NCI-H226 (cell line): ENCODE measurements around the gene PDIA2.

Experiments
- DNase-seq: peaks from one replicate; pipeline ENCODE4 v3.0.0-alpha.2; 2015

The PDIA2 gene

DNA sequence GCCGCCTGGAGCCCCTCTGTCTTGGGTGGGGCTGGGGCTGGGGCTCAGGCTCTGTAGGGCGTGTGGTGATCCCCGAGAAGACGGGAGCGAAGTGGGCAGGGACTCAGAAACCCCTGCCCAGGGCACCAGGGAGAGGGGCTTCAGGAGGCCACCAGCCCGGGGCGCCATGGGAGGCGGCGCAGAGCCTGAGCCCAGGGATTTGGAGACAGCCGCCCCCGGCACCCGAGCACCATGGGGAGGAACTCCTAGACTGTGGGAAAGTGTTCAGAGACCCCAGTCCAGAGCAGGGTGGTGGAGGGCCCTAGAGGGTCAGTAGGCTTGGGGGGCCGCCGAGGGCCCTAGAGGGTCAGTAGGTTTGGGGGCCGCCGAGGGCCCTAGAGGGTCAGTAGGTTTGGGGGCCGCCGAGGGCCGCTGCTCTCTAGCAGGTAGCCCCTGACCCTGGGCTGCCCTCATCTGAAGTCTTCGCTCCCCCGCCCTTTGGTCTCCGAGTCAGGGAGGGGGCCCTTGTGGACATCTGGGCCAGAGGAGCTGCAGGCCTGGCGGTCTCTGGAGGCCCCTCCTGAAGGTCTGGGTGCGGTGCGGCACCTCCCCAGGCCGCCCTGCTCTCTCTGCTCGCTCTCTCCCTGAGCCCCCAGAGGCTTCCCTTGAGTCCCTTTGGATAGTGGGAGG is 1.8 kb upstream of the PDIA2 start:
- DNase-seq: no peak

DNA sequence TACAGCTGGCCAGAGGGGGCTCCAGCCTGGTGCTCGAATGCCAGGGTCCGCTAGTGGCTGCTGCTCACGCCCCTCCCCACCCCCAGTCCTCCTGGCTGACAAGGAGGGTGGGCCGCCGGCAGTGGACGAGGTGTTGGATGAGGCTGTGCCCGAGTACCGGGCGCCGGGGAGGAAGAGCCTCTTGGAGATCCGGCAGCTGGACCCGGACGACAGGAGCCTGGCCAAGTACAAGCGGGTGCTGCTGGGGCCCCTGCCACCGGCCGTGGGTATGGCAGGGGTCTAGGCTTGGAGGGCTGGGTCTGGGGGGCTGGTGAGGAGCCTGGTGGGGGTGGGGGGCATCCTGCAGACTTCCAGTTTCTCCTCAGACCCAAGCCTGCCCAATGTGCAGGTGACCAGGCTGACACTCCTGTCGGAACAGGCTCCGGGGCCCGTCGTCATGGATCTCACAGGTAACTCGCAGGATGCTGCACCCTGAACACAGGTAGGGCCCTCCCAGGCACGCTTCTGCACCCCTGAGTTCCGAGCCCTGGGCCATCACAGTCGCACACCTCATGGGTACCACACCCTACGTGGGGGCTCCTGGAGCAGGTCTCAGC is 1.2 kb upstream of the PDIA2 start:
- DNase-seq: no peak

DNA sequence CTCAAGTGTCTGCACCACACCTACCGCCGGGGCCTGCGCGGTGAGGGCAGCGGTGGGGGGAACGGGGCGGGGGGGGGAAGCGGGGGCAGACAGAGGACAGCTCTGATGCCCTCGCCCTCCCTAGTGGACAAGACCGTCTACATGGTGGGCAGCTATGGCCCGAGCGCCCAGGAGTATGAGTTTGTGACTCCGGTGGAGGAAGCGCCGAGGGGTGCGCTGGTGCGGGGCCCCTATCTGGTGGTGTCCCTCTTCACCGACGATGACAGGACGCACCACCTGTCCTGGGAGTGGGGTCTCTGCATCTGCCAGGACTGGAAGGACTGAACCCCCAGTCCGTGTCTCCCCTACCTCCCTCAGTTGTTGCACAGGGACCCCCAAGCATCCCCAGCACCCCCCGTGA is 473 bp upstream of the PDIA2 start:
- DNase-seq: no peak

DNA sequence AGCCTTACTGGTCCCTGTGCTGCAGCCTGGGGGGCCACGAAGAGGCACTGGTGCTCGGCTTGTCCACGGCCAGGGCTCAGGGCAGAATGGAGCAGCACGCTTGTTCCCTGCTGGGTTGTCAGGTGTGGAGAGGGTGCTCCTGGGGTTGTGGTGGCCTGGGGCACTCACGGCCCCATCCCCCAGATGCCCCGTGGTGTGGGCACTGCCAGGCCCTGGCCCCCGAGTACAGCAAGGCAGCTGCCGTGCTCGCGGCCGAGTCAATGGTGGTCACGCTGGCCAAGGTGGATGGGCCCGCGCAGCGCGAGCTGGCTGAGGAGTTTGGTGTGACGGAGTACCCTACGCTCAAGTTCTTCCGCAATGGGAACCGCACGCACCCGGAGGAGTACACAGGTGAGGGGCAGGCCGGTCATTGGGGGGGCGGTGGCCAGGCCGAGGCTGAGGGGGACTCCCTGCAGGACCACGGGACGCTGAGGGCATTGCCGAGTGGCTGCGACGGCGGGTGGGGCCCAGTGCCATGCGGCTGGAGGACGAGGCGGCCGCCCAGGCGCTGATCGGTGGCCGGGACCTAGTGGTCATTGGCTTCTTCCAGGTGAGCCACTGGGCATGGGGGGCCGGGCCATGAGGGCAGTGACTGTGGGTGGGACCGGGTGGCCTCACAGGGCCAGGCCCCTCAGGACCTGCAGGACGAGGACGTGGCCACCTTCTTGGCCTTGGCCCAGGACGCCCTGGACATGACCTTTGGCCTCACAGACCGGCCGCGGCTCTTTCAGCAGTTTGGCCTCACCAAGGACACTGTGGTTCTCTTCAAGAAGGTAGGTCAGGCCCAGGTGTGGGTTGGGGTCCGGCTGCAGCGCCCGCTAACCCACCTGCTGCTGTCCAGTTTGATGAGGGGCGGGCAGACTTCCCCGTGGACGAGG is 1.5 kb downstream of the PDIA2 start:
- DNase-seq: no peak

DNA sequence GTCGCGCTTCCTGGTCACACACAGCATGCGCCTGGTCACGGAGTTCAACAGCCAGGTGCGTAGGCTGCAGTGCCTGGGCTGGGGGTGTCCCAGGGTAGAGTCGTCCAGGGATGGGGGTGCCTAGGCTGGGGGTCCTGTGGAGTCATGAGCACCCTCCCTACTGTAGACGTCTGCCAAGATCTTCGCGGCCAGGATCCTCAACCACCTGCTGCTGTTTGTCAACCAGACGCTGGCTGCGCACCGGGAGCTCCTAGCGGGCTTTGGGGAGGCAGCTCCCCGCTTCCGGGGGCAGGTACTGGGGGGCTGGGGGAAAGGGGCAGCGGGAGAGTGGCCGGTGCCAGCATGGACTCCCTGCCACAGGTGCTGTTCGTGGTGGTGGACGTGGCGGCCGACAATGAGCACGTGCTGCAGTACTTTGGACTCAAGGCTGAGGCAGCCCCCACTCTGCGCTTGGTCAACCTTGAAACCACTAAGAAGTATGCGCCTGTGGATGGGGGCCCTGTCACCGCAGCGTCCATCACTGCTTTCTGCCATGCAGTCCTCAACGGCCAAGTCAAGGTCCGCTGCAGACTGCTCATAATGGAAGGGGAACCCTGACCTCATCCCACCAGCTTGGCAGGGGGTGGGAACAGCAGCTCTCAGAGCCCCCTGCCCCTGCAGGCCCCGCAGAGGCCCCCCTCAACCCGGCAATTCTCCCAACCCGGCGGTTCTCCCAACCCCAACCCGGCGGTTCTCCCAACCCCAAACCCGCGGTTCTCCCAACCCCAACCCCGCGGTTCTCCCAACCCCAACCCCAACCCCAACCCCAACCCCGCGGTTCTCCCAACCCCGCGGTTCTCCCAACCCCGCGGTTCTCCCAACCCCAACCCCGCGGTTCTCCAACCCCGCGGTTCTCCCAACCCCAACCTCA is 2.4 kb downstream of the PDIA2 start:
- no peak for DNase-seq

DNA sequence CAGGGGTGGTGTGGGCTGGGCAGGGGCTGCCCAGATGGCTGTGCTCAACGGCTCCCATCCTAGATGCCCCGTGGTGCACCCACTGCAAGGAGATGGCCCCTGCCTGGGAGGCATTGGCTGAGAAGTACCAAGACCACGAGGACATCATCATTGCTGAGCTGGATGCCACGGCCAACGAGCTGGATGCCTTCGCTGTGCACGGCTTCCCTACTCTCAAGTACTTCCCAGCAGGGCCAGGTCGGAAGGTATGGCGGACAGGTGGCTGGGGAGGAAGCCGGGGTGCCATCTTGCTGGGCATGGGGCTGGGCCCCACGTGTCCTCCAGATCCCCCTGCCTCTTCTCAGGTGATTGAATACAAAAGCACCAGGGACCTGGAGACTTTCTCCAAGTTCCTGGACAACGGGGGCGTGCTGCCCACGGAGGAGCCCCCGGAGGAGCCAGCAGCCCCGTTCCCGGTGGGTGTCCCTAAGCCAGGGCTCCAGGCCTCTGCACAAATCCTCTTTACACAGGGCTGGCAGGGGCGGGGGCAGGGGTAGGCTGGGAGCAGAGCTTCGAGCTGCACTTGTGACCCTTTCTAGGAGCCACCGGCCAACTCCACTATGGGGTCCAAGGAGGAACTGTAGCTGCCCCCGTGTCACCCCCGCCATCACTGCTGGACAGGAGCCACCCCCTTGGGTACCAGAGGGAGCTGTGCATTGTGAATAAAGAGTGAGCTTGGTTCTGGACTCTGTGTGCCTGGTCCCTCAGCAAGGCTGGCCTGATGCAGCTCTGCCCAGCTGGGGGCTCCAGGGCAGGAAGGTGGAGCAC is 3.7 kb downstream of the PDIA2 start:
- no peak for DNase-seq

DNA sequence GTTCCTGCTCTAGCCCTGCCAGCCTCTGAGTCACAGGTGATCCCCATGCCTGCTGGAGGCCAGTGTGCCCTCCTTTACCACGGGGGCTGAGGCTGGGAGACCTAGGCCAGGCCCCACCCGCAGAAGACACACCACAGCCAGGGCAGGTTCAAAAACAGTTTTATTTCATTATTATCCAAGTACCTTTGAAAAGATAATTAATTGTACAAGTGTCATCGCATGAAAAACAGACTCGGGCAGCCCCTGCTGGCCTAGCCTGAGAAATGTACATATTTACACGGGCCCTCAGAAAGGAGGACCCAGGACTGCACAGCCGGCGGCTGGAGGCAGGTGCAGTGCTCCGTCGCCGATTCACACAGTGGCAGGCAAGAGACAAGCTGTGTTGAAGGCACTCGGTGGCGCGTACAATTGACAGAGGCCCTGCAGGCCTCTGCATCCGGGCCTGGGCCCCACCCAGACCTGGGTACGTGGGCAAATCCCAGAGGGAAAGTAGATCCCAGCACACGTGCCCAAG is 4.4 kb downstream of the PDIA2 start:
- no peak for DNase-seq

DNA sequence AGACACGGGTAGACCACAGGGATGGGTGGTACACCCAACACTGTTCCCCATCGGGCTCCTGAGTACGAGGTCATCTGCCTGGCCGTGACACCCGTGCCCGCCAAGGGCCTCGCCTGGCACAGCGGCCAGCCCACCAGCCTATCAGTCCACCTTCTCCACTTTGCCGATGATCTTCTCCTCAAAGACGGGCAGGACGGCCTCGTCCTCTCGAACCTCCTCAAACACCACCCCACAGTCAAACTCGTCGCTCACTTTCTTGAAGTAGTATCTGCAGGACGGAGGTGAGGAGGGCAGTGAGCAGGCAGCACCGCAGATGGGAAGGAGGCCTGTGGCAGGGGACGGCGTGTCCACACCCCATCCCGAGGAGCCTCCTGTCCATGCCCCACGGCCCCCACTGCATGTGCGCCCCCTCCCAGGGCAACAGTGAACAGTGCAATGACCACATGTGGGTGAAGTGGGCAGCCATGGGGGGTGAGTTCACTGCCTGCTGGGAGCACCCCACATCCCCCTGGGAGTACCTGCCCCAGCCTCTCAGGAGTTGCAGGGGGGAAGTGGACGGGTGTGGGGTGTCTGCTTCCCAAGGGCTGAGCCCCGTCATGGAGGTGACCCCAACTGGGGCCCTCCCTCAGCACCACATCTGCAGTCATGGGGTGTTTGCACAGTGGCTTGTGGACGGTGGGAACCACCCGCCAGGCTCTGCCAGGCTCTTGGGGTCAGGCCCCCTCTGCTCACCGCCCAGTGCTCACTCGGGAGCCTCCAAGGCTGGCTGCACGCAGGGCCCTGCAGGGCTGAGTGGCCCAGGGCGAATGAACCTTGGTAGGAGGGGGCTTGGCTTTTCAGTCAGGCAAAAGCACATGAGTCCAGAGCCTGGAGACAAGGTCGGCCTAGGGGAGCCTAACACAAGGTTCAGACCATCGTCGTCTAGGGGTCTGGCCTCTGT is 5.3 kb downstream of the PDIA2 start:
- no peak for DNase-seq

DNA sequence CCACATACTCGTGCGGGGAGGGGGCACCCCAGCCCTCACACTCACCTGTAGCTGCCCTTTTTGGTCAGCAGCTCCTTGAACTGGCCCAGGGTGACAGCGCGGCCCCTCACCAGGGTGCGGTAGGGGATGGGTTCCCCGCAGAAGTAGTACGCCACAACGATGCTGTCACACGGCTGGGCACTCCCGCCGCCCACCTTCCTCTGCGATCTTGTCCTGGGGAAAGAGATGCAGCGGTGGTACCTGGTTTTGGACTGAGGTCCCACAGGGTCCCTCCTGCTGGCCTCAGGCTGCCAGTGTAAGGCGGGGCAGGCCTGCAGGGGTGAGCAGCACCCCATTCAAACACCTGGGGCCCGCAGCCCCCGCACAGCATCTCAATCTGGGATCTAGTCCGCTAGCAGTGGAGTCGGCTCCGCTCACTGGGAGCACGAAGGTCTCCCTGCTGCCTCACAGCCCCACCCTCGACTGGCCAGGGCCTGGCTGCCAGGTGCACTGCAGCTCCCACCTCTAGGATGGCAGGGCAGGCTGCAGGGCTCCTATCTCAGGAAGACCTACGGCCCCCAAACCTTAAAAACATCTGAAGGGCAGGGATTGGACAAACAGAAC is 6.5 kb downstream of the PDIA2 start:
- DNase-seq: no peak

DNA sequence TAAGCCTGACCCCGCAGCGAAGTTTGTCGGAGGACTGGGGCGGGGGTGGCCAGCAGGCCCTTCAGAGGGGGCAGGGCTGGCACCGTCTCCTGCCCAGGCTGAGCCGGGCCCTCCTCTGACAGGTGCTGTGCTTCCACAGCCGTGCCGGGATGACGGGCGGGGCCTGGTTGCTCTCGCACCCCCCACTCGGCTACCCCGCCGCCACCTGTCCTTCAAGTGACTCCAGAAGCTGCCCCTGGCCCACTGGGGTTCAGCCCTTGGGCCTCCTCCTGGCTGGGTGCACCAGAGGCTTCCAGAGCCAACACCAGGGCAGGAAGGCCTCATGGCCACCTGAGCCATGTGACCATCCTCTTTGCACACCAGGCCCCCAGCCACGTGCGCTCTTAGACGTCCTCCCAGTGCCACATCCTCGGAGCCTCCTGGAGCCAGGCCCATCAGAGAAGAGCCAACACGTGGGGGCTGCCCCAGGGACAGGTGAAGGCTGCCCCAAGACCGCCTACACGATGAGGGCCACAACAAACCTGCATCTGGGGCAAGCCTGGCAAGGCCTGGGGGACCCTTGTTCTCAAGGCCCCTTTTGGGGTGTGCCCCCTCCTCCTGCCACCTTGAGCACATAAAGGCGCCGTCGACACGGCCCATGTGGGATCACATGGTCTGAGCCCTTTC is 7.2 kb downstream of the PDIA2 start:
- no peak for DNase-seq

DNA sequence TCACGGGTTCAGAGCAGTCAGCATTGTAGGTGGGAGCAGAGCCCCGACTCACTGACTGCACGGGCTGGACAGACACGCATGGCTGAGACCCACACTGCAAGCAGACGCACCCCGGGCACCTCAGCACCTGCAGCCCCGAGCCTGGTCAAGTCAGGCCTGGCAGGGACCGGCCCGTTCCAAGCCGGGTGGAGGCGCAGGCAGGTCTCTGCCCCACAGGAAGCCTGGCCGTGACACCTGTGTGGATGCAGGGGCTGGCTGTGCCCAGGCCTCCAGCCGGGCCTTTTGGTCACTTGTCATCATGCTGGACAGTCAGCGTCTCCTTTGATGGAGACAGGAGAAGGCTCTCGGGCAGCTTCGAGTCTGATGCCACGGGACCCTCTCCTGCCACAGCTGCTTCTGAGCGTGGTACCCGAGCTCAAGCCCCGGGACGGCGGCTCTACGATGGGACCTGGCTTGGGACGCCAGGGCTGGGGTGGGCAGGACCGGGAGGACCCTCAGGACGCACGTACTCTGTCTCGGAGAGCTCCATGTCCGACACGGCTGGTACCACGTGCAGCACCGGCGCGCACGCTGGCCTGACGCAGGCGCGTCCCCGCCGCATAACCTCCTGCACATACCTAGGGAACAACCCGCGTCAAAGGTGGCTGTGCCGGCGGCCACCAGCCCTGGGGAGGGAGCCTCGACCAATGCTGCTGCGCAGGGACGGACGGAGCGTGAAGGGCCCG is 7.9 kb downstream of the PDIA2 start:
- no peak for DNase-seq

DNA sequence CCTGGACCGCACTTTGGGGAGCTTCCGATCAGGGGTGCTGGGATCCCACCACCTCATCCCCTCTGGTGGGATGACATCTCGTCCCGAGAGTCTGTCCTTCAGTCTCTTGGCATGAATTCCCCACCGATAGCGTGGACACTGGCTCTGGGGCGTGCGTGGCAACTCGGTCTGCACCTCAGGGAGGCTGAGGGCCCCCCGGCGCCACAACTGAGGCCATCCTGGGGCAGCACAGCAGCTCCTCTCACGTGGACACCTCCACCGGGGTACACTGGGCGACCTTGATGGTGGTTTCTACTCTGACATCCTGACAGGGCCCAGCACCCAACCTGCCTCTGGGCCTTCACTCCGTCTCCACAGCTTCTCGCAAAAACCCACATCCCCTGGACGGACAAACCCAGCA is 8.6 kb downstream of the PDIA2 start:
- DNase-seq: no peak

DNA sequence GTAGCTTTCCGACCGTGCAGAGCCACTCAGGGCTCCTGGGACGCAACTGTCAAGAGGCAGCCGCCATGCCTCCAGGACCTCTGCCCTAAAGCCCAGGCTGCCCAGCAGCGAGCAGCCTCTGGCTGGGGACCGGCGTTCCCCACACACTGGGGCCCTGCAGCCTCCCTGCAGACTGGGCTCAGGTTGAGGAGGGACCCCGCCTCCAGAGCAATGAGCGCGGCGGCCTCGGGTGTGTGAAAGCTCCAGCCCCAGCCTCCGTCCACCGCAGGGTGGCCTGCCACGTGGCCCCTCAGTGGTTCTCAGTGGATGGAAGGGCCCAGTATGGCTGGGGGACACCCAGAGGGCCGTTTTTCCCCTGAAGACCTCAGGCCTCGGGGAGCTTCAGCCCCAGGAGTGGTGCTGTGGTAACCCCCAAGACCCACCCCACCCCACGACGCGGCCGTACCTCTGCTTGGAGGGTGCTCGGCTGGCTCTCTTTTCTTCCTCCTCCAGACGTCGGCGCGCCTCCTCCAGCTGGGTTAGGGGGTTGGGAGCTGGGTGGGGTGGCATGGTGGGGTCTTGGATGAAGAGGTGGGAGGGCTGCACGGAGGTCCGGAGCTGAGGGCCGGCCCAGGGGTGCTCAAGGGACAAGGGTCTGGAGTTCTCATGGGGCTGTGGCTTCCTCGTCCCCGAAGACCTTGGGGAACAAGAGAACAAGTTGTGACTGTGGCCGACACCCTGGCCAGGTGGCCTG is 10.2 kb downstream of the PDIA2 start:
- no peak for DNase-seq

DNA sequence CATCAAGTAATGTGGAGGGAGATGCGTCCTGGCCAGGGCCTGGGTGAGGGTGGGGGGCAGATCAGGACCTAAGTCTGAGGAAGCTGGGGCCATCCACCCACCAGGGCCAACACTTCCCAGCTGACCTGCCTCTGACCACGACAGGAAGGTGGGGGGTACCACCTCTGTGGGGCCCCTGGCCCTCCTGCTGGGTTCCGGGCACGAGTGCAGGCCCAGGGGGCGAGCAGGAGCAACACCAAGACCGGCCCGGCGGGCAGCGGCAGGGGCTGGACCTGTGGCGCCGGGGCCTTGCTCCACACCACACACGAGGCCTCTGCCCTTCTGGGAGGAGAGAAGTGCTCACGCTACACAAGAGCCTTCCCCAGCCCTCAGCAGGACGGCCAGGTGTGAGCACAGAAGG is 13.3 kb downstream of the PDIA2 start:
- DNase-seq: no peak

DNA sequence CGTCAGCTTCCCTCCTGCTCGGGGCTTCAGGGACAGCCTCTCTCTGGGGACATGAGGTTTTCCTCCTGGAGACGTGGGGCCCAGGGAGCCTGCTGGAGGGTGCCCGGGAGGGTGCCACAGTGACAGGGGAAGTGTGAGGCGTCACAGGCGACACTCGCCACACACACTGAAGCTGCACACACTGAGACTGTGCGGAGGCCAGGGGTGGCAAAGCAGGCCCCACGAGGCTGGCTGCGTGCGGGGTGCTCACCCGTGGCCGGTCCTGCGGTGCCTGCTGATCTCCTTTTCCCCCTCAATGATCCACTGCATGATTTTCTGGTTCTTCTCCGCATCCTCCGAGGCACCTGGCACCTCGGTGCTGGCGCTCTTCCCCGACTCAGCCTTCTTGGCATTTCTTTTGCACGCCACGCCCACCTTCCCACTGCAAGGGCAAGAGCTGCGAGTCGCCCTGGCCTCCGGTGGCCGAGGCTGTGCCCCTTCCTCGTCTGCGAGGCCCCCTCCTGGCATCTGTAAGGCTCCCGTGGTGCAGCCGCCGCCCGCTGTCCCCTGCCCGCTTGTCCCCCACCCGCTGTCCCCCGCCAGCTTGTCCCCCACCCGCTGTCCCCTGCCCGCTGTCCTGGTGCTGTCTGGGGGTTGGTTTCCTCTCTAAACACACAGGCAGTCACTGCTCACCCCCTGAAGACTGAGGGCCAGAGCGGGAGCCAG is 14.0 kb downstream of the PDIA2 start:
- DNase-seq: no peak

DNA sequence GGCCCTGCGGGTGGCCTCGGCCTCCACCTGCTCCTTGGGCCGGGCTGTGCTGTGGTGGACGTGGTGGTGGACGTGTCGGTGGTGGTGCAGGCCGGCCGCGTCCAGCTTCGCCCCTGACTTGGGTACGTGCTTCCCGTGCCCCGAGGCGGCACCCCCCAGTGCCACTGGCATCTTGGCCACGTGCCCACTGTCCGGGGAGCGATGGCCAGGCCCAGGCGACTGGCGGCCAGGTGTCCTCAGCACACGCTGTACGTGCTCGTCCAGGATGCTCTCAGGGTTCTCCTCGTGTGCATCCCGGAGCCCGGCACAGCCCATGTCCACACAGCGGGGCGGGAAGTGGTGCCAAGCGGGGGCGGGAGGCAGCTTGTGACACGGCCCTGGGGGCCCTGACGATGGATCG is 14.9 kb downstream of the PDIA2 start:
- DNase-seq: no peak

DNA sequence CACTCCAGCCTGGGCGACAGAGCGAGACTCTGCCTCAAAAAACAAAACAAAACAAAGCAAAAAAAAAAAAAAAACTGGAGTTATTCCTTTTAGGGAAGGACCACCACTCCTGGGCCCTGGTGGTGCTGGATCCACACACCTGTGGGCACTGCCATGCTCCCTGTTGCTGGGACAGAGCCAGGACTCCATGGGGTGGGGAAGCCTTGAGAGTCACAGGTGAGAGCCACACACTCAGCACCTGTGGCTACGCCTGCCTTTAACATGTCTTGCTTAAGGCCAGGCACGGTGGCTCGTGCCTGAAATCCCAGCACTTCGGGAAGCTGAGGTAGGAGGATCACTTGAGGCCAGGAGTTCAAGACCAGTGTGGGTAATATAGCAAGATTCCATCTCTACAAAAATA is 18.3 kb downstream of the PDIA2 start:
- no peak for DNase-seq

DNA sequence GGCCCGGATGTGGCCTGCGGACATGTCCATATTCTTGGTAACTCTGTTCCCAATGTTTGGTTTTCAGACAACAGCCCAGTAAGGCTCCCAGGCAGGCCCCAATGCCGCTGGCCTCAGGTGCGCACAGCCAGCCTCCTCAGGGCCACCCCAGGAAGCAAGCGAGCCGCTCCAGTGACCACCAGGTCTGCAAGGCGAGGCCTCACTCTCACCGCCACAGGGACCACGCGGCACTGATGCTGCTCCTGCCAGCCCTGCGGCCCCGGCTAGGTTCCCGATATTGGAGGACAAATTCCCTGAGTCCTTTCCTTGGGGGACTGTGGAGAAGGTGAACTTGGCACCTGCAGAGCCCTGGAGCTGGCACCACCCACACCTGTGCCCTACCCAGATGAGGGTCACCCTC is 19.0 kb downstream of the PDIA2 start:
- no peak for DNase-seq
